ENCODE results near the gene ALG8. TPM values are rescaled to one million over a fixed set of nuclear protein-coding genes. Genes with fewer than 3 reads are reported as not detected.

The ALG8 gene
- total RNA-seq, 4 donors from 2014 or later = 12.7 to 83.3 (median 21.4) TPM

- no peaks in the 10 kb centered on the region for H3K27me3 ChIP-seq
- TF ChIP-seq POLR2A (IDR thresholded peaks at IDR 0.05) (no peak), CTCF (IDR thresholded peaks at IDR 0.05) (no peak)
- no peaks in the 10 kb centered on the region for H3K4me1 ChIP-seq
- no peak for DNase-seq
- H3K9me3 ChIP-seq = no peaks in the 10 kb centered on the region
- H3K4me3 ChIP-seq = no peak overlapping the region
- H3K27ac ChIP-seq = no peak overlapping the region
- no peaks in the 10 kb centered on the region for H3K36me3 ChIP-seq
Measured at GRCh38 chr11:78156127-78156844, 16.9 kb upstream of the ALG8 start.

DNA sequence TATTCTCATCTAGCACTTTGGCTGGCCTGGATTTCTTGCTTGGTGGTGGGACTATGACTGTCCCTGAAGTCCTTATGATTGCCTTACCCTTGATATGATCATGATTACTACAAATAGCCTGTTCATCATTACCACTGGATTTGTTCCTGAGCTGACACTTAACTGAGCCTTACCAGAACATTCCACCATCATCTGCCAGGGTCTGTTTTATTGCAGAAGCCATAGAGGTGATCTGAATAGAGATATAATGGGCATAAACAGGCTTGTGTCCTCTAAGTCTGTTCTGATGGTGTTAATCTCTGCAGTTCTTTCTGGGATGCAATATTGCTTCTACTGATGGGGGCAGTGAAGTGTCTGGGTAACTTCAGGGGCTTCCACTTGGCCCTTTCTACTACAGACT, 12.4 kb upstream of the ALG8 start:
- Histone ChIP-seq H3K9me3 (no peaks in the 10 kb centered on the region), H3K4me3 (no peak overlapping the region), H3K27ac (no peak overlapping the region), H3K36me3 (no peaks in the 10 kb centered on the region), H3K4me1 (no peaks in the 10 kb centered on the region), H3K27me3 (no peaks in the 10 kb centered on the region)
- TF ChIP-seq POLR2A (IDR thresholded peaks at IDR 0.05) = no peak
- no peak for TF ChIP-seq CTCF (IDR thresholded peaks at IDR 0.05)
- DNase-seq = no peak

GRCh38 chr11:78150754-78151153, 11.3 kb upstream of the ALG8 start:
- no peak for DNase-seq
- TF ChIP-seq CTCF (IDR thresholded peaks at IDR 0.05) (no peak), POLR2A (IDR thresholded peaks at IDR 0.05) (no peak)
- no peak overlapping the region for H3K27ac ChIP-seq

DNA sequence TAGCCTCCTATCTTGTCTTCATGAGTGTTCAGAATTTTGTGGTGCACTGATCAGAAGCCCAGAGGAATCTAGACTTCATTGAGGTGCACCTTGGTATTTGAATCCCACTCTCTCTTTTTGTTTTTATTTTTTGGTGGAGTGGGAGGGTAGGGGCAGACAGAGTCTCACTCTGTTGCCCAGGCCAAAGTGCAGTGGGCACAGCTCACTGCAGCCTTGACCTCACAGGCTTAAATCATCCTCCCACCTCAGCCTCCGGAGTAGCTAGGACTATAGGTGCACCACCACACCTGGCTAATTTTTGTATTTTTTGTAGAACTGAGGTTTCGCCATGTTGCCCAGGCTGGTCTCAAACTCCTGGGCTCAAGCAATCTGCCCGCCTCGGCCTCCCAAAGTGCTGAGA, 10.9 kb upstream of the ALG8 start:
- no peak for DNase-seq
- H3K27ac ChIP-seq = no peak overlapping the region
- H3K36me3 ChIP-seq = no peaks in the 10 kb centered on the region
- no peaks in the 10 kb centered on the region for H3K9me3 ChIP-seq
- H3K4me3 ChIP-seq = no peak overlapping the region
- H3K4me1 ChIP-seq = no peaks in the 10 kb centered on the region
- TF ChIP-seq CTCF (IDR thresholded peaks at IDR 0.05) (no peak), POLR2A (IDR thresholded peaks at IDR 0.05) (no peak)
- H3K27me3 ChIP-seq = no peaks in the 10 kb centered on the region

More at GRCh38 chr11:78150754-78151153, 11.3 kb upstream of the ALG8 start:
- H3K4me1 ChIP-seq = no peaks in the 10 kb centered on the region
- no peaks in the 10 kb centered on the region for H3K9me3 ChIP-seq
- no peak overlapping the region for H3K4me3 ChIP-seq
- H3K36me3 ChIP-seq = no peaks in the 10 kb centered on the region
- H3K27me3 ChIP-seq = no peaks in the 10 kb centered on the region

DNA sequence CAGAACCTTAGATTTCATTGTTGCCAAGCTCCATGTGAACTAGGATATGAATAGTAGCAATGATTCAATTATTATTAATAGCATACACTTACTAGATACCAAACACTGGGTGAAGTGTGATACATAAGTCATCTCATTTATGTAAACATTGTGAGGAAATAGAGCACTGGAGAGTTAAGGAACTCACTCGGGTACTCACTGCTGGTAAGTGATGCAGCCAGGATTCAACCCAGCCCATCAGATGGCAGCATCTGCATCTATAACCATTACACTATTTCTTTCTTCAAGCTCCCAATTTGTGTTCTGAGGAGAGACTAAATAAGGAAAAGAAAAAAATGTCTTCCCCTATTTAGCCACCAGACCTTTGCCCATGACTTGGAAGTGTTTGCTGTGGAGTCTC, 10.2 kb upstream of the ALG8 start:
- H3K4me1 ChIP-seq = no peaks in the 10 kb centered on the region
- peak overlapping the region in 1 of 4 donors; percentile 7 for H3K27ac ChIP-seq
- DNase-seq = no peak
- TF ChIP-seq POLR2A (IDR thresholded peaks at IDR 0.05) (no peak), CTCF (IDR thresholded peaks at IDR 0.05) (no peak)
- no peaks in the 10 kb centered on the region for H3K9me3 ChIP-seq
- no peaks in the 10 kb centered on the region for H3K27me3 ChIP-seq
- no peaks in the 10 kb centered on the region for H3K36me3 ChIP-seq
- no peak overlapping the region for H3K4me3 ChIP-seq
